COLO829 (cell line): Measurements from ENCODE around the gene EEIG2.

Source experiments
- DNase-seq: peaks from one replicate; pipeline ENCODE4 v3.0.0; 2012; ENCODE audit warnings: low spot score

EEIG2 gene

GRCh38 chr1:108583757-108584427 is 24.0 kb downstream of the EEIG2 start:
- no peak for DNase-seq

GRCh38 chr1:108584428-108584856 is 24.5 kb downstream of the EEIG2 start:
- no peak for DNase-seq

DNA sequence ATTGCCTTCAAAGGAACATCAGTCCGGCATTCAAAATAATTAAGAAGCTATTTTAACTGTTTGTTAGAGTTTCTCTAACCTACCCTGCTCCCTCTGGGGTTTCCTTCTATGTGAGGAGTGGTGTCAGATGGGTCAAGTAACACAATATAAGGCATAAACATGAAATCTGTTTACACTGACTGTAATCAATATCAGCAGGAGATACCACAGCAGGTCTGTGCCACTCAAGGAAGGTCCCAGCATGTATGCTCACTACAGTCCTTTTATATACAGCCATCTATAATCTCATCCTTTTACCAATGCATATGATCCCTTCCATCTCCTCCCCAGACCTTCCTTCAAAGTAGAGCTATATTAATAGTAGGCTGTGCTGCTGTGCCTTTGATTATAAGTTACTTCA is 25.4 kb downstream of the EEIG2 start:
- no peak for DNase-seq

DNA sequence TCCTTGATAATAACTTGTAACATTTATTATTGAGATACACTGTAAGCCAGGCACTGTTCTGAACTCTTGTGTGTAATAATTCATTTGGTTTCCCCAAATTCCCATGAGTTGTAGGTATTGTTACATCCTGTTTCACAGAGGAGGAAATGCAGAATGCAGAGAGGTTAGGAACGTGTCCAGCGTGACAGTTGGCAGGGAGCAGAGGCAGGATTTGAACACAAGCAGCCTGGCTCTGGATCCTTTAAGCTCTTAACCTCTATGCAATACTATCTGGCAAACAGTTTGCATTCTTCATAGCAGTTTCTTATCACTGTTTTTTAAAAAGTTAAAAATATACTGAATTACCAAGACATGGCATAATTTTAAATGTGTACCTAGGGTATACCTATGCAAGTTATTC is 30.5 kb downstream of the EEIG2 start:
- DNase-seq, result no peak

DNA sequence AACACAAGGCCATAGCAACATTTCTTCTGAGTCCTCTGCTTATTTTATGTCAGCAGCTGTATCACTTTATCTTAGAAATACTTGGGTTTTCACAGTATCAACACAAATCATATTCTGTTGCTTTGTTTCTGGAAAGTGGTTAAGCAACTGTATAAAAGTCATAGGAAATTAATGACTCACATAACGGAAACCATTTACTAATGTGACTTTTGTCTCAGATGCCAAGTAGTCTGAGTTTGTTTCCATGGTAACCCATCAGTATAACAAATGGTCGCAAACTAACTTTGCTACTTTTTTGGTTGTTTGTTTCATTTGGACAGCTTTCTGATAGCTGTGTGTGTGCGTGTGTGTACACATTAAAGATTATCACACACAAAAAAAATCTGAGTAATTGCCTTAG is 31.1 kb downstream of the EEIG2 start:
- DNase-seq, result peak; percentile 57

DNA sequence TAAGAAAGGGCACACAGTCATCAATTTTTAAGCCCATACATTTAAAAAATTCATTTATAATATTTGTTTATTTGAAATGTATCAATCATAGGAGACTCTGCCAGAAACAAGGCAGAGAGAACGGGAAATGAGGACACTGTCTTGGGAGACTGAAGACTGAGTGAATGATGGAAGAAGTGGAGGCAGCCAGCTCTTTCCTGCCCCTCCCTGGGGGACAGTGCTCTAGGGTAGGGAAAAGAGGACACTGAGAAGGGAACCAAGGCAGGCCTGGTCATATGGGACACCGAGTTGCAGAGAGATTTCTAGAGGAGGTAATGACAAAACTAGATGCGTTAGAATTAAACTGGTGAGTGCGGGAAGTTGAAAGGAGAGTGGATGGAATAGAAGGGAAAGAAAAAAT is 31.6 kb downstream of the EEIG2 start:
- no peak for DNase-seq

DNA sequence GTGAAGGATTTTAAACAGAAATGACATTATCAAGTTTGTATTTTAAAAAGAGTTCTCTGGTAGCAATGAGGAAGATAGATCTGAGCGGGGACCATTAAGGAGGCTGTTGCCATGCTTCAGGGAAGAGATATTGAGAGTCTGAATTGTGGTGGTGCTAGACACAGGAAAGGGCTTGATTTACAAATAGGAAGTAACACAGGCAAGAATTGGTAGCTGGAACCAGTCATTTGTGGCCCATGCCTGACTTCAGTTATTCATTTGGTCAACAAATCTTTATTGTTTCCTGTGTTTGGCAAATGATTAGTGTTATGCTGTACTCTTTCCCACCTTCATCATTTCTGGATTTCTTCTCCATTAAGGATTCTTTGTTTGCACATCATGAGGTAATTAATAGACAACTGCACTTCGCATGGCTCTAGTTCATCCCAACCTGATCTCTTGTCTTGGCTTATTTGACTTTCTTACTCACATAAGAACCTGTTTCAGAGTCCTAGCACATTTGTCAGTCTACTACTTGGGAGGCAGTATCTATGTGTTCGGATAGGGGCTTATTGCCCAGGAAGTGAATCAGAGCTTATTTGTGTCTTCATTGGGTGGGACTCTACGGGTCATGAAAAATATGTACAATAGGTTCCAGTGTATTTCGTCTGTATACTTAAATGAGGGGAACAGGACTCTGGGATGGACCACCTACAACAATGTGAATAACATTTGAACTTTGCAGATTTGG is 32.3 kb downstream of the EEIG2 start:
- DNase-seq, result no peak

DNA sequence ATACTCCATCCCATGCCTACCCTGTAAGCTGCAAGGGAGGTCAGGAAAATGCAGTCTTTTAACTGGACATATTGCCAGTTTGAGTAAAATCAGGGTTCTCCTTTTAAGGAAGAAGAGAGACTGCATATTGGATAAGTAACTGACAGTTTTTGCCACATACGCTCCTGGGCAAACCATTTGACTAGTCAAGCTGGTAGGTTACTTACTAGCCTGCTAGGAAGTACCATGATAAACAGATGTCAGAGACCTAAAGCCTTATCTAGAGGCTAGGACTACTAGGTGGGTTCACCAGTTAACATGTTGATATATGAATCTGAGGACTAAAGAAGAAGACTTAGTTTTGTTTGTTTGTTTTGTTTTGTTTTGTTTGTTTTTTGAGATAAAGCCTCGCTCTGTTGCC is 33.5 kb downstream of the EEIG2 start:
- DNase-seq, result no peak

DNA sequence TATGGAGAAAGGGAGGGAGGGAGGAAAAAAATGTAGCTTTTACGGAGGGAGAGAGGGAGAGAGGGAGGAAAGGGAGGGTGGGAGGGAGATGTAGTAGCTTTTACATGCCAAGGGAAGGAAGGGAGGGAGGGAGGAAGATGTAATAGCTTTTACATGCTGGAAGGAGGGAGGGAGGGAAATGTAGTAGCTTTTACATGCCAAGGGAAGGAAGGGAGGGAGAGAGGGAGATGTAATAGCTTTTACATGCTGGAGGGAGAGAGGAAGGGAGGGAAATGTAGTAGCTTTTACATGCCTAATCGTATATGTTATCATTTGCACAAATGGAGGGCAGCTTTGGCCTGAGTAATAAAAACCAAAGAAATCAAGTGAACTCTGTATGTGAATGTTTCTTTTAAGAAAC is 35.6 kb downstream of the EEIG2 start:
- no peak for DNase-seq

DNA sequence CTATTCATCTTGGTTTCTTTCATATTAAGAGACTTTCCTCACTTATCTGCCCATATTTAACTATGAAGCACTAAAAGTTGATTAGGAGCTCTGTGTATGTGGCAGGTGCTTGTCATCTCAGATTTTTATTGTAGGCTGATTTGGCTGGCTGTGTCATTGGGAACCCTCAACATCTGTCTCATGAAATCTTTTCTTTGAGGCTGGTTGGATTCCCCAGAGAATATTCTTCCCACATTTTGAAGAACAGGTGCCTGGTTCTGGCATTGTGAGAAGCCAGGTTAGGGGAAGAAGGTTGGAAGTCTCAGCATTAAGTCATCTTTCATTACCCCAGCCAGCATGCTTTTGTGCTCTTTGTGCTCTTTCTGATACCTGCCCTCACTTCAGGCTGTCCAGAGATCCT is 37.1 kb downstream of the EEIG2 start:
- DNase-seq, result no peak

GRCh38 chr1:108598340-108598739 is 38.4 kb downstream of the EEIG2 start:
- DNase-seq, result no peak

GRCh38 chr1:108600504-108600903 is 40.6 kb downstream of the EEIG2 start:
- DNase-seq, result no peak

DNA sequence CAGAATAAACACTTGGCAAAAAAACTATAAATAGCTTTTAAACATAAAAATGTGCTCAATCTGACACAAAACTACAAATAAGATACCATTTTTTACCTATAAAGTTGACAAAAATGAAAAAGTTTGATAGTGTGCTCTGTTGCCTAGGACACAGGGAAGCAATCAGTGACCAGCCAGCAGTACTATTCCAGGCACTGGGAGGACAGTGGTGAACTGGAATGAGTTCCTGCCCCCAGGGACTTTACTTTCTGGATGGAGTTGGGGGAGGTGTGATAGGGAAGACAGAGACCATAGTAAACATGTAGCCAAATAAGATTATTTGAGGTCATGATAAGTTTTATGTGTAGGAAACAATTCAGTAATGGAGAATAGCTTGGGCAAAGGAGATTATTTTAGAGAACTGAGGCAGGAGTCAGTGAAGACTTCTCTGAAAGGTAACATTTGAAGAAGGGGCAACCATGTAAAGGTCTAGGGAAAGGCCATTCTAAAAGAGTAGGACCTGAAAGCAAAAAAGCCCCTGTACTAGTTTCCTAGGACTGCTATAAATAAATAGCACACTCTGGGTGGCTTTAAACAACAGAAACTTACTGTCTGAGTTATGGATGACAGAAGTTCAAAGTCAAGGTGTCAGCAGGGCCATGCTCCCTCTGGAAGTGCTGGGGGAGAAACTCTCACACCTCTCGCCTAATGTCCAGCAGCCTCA is 42.0 kb downstream of the EEIG2 start:
- no peak for DNase-seq

- no peak for DNase-seq
These were observed 45.7 kb downstream of the EEIG2 start for GRCh38 chr1:108605633-108606032.

GRCh38 chr1:108606478-108606877 is 46.6 kb downstream of the EEIG2 start:
- DNase-seq, result no peak

DNA sequence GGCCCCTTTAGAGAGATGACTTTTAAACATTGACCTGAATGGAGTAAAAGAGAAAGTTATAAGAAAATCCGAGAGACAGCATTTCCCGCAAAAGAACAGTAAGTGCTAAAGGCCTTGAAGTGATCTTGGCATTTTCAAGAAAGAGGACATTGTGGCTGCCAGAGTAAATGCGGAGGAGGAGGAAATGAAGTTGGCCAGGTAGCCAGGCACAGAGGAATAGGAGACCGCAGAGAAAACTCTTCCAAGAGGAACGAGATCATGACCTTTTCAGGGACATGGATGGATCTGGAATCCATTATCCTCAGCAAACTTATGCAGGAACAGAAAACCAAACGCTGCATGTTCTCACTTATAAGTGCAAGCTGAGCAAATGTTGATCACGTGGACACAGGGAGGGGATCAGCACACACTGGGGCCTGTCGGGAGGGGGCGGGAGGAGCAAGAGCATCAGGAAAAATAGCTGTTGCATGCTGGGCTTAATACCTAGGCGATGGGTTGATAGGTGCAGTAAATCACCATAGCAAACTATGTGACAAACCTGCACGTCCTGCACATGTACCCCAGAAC is 49.7 kb downstream of the EEIG2 start:
- DNase-seq, result no peak
